HEK293T (cell line): Measurements from ENCODE around the gene CDH1.

Experiments used
- ARNT ChIP-seq: fragments of 450-650 bp; IDR thresholded peaks from 2 replicates; pipeline ENCODE4 v1.6.1; 2017; ENCODE audit warnings: mild to moderate bottlenecking
- ELF4 ChIP-seq: fragments of 450-650 bp; IDR thresholded peaks from 2 replicates; pipeline ENCODE4 v1.6.1; 2017; ENCODE audit warnings: antibody characterized with exemption
- FOXM1 ChIP-seq: fragments of 450-650 bp; IDR thresholded peaks from 2 replicates; pipeline ENCODE4 v1.6.1; 2017; ENCODE audit warnings: mild to moderate bottlenecking, borderline replicate concordance
- SP1 ChIP-seq: fragments of 450-650 bp; IDR thresholded peaks from 2 replicates; pipeline ENCODE4 v1.6.1; 2017
- SUZ12 ChIP-seq: fragments of 450-650 bp; IDR thresholded peaks from 2 replicates; pipeline ENCODE4 v1.6.1; 2016; ENCODE audit warnings: mild to moderate bottlenecking
- ZNF384 ChIP-seq: fragments of 450-650 bp; IDR thresholded peaks from 2 replicates; pipeline ENCODE4 v1.6.1; 2016

GRCh38 chr16:68757625-68757935, 20.5 kb downstream of the CDH1 start:
- TF ChIP-seq FOXM1 (no peak), ARNT (no peak), ZNF384 (no peak), ELF4 (no peak), SUZ12 (no peak), SP1 (no peak)
